Lower leg skin (tissue), 3 donors: ENCODE measurements around the gene TMX3.

Experiments used
- CTCF ChIP-seq, 3 donors: fragments of 450-650 bp; IDR thresholded peaks; one replicate each; pipeline ENCODE4 v1.5.1; 2016; ENCODE audit warnings: antibody characterized with exemption in 3 of 3, mild to moderate bottlenecking in 3 of 3, moderate library complexity in 2 of 3
- POLR2A ChIP-seq, 2 donors: fragments of 450-650 bp; IDR thresholded peaks; one replicate each; pipeline ENCODE4 v1.6.1; 2016 to 2017; ENCODE audit warnings: antibody characterized with exemption in 2 of 2, mild to moderate bottlenecking in 1 of 2, moderate library complexity in 1 of 2

- no peak for TF ChIP-seq CTCF (IDR thresholded peaks at IDR 0.05)
- TF ChIP-seq POLR2A (IDR thresholded peaks at IDR 0.05), result no peak
Measured at GRCh38 chr18:68665628-68666027, 49.3 kb downstream of the TMX3 start.
